MCF 10A (cell line): ENCODE results near the gene OTUD4. TPM values are rescaled to one million over a fixed set of nuclear protein-coding genes. Genes with fewer than 3 reads are reported as not detected.
A peak's percentile ranks its signal among the peaks of the same experiment; 100 is the strongest.

Source experiments
- BruUV-seq: library from RNA; stranded (reverse); fragments of 400-500 nt; replicated peaks from 2 replicates; lab custom pipeline; 2021; lab: Mats Ljungman, UMichigan
- CTCF ChIA-PET: fragments of 300-600 bp; sonication (Branson Sonifier 250); formaldehyde crosslinking; extraction: SDS; loops from one replicate; lab custom pipeline; 2021; ENCODE audit warnings: antibody characterized with exemption, inconsistent platforms; lab: Yijun Ruan, JAX
- POLR2A ChIA-PET: fragments of 300-600, 350-650 bp; sonication (Branson Sonifier 250); formaldehyde crosslinking; extraction: SDS; loops from one replicate; lab custom pipeline; 2020; ENCODE audit warnings: antibody characterized with exemption, inconsistent platforms; lab: Yijun Ruan, JAX
- DNase-seq: peaks from one replicate; pipeline ENCODE4 v3.0.0-alpha.2; 2018; ENCODE audit not compliant: unreplicated experiment
- H3K27ac Mint-ChIP-seq: one replicate; pipeline ENCODE4 v1.8.0; 2022; ENCODE audit warnings: mild to moderate bottlenecking, low read depth, mixed read lengths; ENCODE audit not compliant: unreplicated experiment
- H3K27me3 Mint-ChIP-seq: one replicate; pipeline ENCODE4 v1.8.0; 2022; ENCODE audit warnings: mixed read lengths; ENCODE audit not compliant: insufficient read depth, unreplicated experiment
- H3K36me3 Mint-ChIP-seq: one replicate; pipeline ENCODE4 v1.8.0; 2022; ENCODE audit warnings: mild to moderate bottlenecking, moderate library complexity, mixed read lengths; ENCODE audit not compliant: insufficient read depth, unreplicated experiment
- H3K4me1 Mint-ChIP-seq: one replicate; pipeline ENCODE4 v1.8.0; 2022; ENCODE audit warnings: mixed read lengths; ENCODE audit not compliant: insufficient read depth, unreplicated experiment
- H3K4me3 Mint-ChIP-seq: one replicate; pipeline ENCODE4 v1.8.0; 2022; ENCODE audit warnings: mild to moderate bottlenecking, moderate library complexity, mixed read lengths; ENCODE audit not compliant: unreplicated experiment
- H3K9me3 Mint-ChIP-seq: one replicate; pipeline ENCODE4 v1.8.0; 2022; ENCODE audit warnings: mixed read lengths; ENCODE audit not compliant: unreplicated experiment
- CTCF ChIP-seq: fragments of 200-600 bp; IDR thresholded peaks from one replicate; pipeline ENCODE4 v1.8.0; 2022; ENCODE audit warnings: antibody characterized with exemption, mild to moderate bottlenecking; ENCODE audit not compliant: unreplicated experiment
- intact Hi-C: fragments of 100-400 bp; cut with micrococcal nuclease; formaldehyde crosslinking; loops from 2 replicates; pipeline ENCODE4 v1.14.1; 2022
- total RNA-seq: library from RNA; stranded (reverse); gene quantifications from 2 replicates; pipeline ENCODE4 v1.2.3, GENCODE V29; 2022

OTUD4 gene
- total RNA-seq, 1 experiment from 2014 or later, result 68.0 TPM

- no peak for TF ChIP-seq CTCF
- H3K27me3 Mint-ChIP-seq, result no peaks in the 10 kb centered on the region
- H3K4me3 Mint-ChIP-seq, result peak overlapping the region; percentile 73
- DNase-seq, result peak; percentile 14
- no TSS peak for BruUV-seq
- CTCF ChIA-PET, result interaction anchor here (0.6 to 1.9 kb wide), 4 partner anchors 12 to 1003 kb away, joined by 3 to 7 read pairs (median 3); no protein-coding TSS in a partner anchor
- POLR2A ChIA-PET, result interaction anchor here (0.6 to 5.9 kb wide), 9 partner anchors 8 to 631 kb away, joined by 3 to 63 read pairs (median 7); partner anchors contain the start of genes ABCE1 and ANAPC10
- H3K9me3 Mint-ChIP-seq, result peaks cover 11% of the 10 kb centered on the region
- peak overlapping the region; percentile 85 for H3K27ac Mint-ChIP-seq
- peaks cover 30% of the 10 kb centered on the region for H3K36me3 Mint-ChIP-seq
- intact Hi-C loops, result no loop called here
- H3K4me1 Mint-ChIP-seq, result peaks cover 24% of the 10 kb centered on the region
These were observed 3.6 kb downstream of the OTUD4 start for GRCh38 chr4:145176641-145177432.

- ChIA-PET POLR2A (interaction anchor here (0.7 to 1.0 kb wide), 2 partner anchors 9 to 209 kb away, joined by 3 read pairs; no protein-coding TSS in a partner anchor), CTCF (no interaction called here)
- no peaks in the 10 kb centered on the region for H3K27me3 Mint-ChIP-seq
- no peak for DNase-seq
- intact Hi-C loops, result no loop called here
- peaks cover 11% of the 10 kb centered on the region for H3K9me3 Mint-ChIP-seq
- BruUV-seq, result no TSS peak
- H3K36me3 Mint-ChIP-seq, result peaks cover 56% of the 10 kb centered on the region
- TF ChIP-seq CTCF, result no peak
- peak overlapping the region; percentile 43 for H3K27ac Mint-ChIP-seq
- H3K4me3 Mint-ChIP-seq, result no peak overlapping the region
- H3K4me1 Mint-ChIP-seq, result peaks cover 22% of the 10 kb centered on the region
These were observed 8.5 kb downstream of the OTUD4 start for GRCh38 chr4:145171911-145172310.

- DNase-seq, result no peak
- Mint-ChIP-seq H3K27me3 (no peaks in the 10 kb centered on the region), H3K36me3 (peaks cover 69% of the 10 kb centered on the region), H3K9me3 (peaks cover 11% of the 10 kb centered on the region), H3K27ac (peak overlapping the region; percentile 4), H3K4me3 (no peak overlapping the region), H3K4me1 (peaks cover 22% of the 10 kb centered on the region)
- BruUV-seq, result no TSS peak
- ChIA-PET CTCF (interaction anchor here (0.6 to 2.2 kb wide), 3 partner anchors 15 to 993 kb away, joined by 3 to 5 read pairs (median 5); no protein-coding TSS in a partner anchor), POLR2A (interaction anchor here (1.3 kb wide), 1 partner anchor 9 kb away, joined by 11 read pairs; no protein-coding TSS in a partner anchor)
- TF ChIP-seq CTCF, result no peak
- intact Hi-C loops, result no loop called here
These were observed 10.2 kb downstream of the OTUD4 start for GRCh38 chr4:145170223-145170622.

- Mint-ChIP-seq H3K9me3 (no peaks in the 10 kb centered on the region), H3K4me3 (no peak overlapping the region)
These were observed 11.7 kb downstream of the OTUD4 start for GRCh38 chr4:145168581-145169187.

More at GRCh38 chr4:145168581-145169187, 11.7 kb downstream of the OTUD4 start:
- H3K36me3 Mint-ChIP-seq, result peaks cover 60% of the 10 kb centered on the region
- intact Hi-C loops, result no loop called here
- TF ChIP-seq CTCF, result no peak
- peaks cover 10% of the 10 kb centered on the region for H3K4me1 Mint-ChIP-seq
- H3K27me3 Mint-ChIP-seq, result no peaks in the 10 kb centered on the region
- H3K27ac Mint-ChIP-seq, result no peak overlapping the region
- ChIA-PET CTCF (interaction anchor here (2.2 kb wide), 1 partner anchor 449 kb away, joined by 5 read pairs; no protein-coding TSS in a partner anchor), POLR2A (interaction anchor here (0.7 kb wide), 1 partner anchor 9 kb away, joined by 4 read pairs; no protein-coding TSS in a partner anchor)
- BruUV-seq, result no TSS peak
- no peak for DNase-seq
